Measurements from ENCODE around the gene RTF1.

DNA sequence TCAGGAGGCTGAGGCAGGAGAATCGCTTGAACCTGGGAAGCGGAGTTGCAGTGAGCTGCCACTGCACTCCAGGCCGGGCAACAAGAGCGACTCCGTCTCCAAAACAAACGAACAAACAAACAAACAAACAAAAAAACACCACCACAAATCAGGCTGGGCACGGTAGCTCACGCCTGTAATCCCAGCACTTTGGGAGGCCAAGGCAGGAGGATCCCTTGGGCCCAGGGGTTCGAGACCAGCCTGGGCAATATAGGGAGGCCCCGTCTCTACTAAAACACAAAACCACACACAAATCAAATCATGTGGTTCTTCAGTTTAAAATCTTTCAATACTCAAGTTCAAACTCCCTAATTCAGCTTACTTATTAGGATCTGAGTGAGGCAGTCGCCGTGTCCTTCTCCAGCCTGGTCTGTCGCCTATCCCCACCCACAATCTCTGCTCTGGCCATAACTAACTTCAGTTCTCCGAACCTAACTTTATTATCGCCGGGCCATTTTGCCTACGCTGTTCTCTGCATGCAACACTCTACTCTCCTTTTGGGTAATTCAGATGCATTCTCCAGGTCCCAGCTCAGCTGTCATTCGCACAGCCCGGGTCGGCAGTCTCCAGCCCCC is 660 bp upstream of the RTF1 start:
- TF ChIP-seq, protein P1, sequence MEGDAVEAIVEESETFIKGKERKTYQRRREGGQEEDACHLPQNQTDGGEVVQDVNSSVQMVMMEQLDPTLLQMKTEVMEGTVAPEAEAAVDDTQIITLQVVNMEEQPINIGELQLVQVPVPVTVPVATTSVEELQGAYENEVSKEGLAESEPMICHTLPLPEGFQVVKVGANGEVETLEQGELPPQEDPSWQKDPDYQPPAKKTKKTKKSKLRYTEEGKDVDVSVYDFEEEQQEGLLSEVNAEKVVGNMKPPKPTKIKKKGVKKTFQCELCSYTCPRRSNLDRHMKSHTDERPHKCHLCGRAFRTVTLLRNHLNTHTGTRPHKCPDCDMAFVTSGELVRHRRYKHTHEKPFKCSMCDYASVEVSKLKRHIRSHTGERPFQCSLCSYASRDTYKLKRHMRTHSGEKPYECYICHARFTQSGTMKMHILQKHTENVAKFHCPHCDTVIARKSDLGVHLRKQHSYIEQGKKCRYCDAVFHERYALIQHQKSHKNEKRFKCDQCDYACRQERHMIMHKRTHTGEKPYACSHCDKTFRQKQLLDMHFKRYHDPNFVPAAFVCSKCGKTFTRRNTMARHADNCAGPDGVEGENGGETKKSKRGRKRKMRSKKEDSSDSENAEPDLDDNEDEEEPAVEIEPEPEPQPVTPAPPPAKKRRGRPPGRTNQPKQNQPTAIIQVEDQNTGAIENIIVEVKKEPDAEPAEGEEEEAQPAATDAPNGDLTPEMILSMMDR (IDR thresholded peaks at IDR 0.05): no peak
- TF ChIP-seq, protein P2, sequence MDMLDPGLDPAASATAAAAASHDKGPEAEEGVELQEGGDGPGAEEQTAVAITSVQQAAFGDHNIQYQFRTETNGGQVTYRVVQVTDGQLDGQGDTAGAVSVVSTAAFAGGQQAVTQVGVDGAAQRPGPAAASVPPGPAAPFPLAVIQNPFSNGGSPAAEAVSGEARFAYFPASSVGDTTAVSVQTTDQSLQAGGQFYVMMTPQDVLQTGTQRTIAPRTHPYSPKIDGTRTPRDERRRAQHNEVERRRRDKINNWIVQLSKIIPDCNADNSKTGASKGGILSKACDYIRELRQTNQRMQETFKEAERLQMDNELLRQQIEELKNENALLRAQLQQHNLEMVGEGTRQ (IDR thresholded peaks at IDR 0.05): no peak
- TF ChIP-seq NPAS2 (CRISPR knock-in tag; IDR thresholded peaks at IDR 0.05; ENCODE audit: borderline replicate concordance) (no peak), MAFK (IDR thresholded peaks at IDR 0.05; ENCODE audit: partially characterized antibody) (no peak), CHD2 (IDR thresholded peaks at IDR 0.05; ENCODE audit: low read length, partially characterized antibody) (no peak), POLR2A (IDR thresholded peaks at IDR 0.05; ENCODE audit: low read length) (no peak)

Data from A549 (cell line).